Osteocyte (in vitro differentiated cells): ENCODE measurements around the gene KANK4. TPM values are rescaled to one million over a fixed set of nuclear protein-coding genes. Genes with fewer than 3 reads are reported as not detected.

Source experiments
- DNase-seq: peaks from one replicate; pipeline ENCODE4 v3.0.0; 2021; ENCODE audit warnings: mixed read lengths; ENCODE audit not compliant: unreplicated experiment; ENCODE audit errors: extremely low spot score
- H3K27ac Mint-ChIP-seq: one replicate; pipeline ENCODE4 v1.8.0; 2021; ENCODE audit warnings: mild to moderate bottlenecking, mixed read lengths; ENCODE audit not compliant: unreplicated experiment
- H3K27me3 Mint-ChIP-seq: one replicate; pipeline ENCODE4 v1.8.0; 2021; ENCODE audit warnings: mixed read lengths; ENCODE audit not compliant: unreplicated experiment
- H3K36me3 Mint-ChIP-seq: one replicate; pipeline ENCODE4 v1.8.0; 2021; ENCODE audit warnings: mixed read lengths; ENCODE audit not compliant: unreplicated experiment
- H3K4me1 Mint-ChIP-seq: one replicate; pipeline ENCODE4 v1.8.0; 2021; ENCODE audit warnings: mixed read lengths; ENCODE audit not compliant: unreplicated experiment
- H3K4me3 Mint-ChIP-seq: one replicate; pipeline ENCODE4 v1.8.0; 2021; ENCODE audit warnings: mild to moderate bottlenecking, moderate library complexity, mixed read lengths; ENCODE audit not compliant: unreplicated experiment
- H3K9me3 Mint-ChIP-seq: one replicate; pipeline ENCODE4 v1.8.0; 2021; ENCODE audit warnings: mixed read lengths; ENCODE audit not compliant: unreplicated experiment
- CTCF ChIP-seq: fragments of 200-600 bp; sonication (generic); IDR thresholded peaks from 2 replicates; pipeline ENCODE4 v1.5.0; 2021; ENCODE audit warnings: antibody characterized with exemption, mild to moderate bottlenecking, moderate library complexity
- total RNA-seq: library from RNA; stranded (reverse); gene quantifications from 2 replicates; pipeline ENCODE4 v1.2.1, GENCODE V29; 2021

KANK4 gene
- total RNA-seq, 1 donor from 2014 or later: not detected

DNA sequence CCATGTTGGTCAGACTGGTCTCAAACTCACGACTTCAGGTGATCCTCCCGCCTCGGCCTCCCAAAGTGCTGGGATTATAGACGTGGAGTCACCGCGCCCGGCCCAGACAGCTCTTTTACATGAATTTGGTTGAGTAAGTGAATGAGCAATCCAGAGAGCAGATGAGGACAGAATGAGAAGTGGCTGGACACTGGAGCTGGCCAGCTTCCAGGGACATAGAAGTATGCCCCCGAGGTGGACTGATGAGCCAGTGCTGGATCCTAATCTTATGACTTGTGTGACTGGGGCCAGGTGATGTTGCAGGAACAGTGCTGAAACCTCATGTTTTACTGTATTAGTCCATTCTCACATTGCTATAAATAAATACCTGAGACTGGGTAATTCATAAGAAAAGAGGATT lies 35.9 kb upstream of the KANK4 start:
- Mint-ChIP-seq H3K36me3 (no peaks in the 10 kb centered on the region), H3K27me3 (peaks cover 19% of the 10 kb centered on the region), H3K4me3 (no peak overlapping the region), H3K27ac (no peak overlapping the region), H3K4me1 (peaks cover 8% of the 10 kb centered on the region), H3K9me3 (no peaks in the 10 kb centered on the region)
- no peak for TF ChIP-seq CTCF
- DNase-seq: no peak

DNA sequence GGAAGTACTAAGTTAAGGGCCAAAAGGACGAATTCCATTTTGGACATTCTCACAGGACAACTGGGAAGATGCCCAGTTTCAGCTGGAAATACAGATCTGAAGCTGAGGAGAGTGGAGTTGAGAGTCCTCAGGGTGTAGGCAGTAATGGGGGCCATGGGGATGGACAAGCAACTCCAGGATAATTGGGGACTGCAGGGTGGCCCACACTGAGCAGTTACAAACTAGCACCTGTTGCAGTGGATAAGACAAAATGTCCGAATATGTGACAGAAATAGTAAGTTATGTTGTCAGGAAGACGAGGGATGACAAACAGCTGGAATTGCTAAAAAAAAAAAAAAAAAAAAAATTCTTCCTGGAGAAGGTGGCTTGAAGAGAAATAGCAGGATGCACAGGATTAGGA lies 34.6 kb upstream of the KANK4 start:
- Mint-ChIP-seq H3K4me1 (peaks cover 8% of the 10 kb centered on the region), H3K4me3 (no peak overlapping the region), H3K9me3 (no peaks in the 10 kb centered on the region), H3K27ac (no peak overlapping the region), H3K27me3 (peaks cover 18% of the 10 kb centered on the region), H3K36me3 (no peaks in the 10 kb centered on the region)
- TF ChIP-seq CTCF: no peak
- no peak for DNase-seq

DNA sequence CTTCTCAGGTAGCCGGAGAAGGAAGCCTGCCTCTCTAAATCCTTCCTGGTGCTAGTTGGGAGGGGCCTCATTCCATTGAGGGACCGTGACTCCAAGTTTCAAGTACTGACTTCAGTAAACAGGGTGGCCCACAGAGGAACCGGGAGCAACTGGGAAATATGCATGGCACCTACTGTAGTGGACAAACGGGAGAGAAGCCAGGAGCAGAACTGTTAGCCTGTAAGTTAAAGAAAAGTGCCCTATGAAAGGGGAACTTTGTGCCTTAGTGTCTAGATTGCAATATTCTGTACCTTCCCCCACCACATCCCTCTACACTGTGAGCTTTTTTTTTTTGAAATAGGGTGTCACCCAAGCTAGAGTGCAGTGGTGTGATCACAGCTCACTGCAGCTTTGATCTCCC lies 33.2 kb upstream of the KANK4 start:
- H3K4me1 Mint-ChIP-seq: peaks cover 8% of the 10 kb centered on the region
- H3K9me3 Mint-ChIP-seq: no peaks in the 10 kb centered on the region
- no peak overlapping the region for H3K27ac Mint-ChIP-seq
- DNase-seq: no peak
- no peaks in the 10 kb centered on the region for H3K36me3 Mint-ChIP-seq
- H3K4me3 Mint-ChIP-seq: no peak overlapping the region
- TF ChIP-seq CTCF: no peak
- H3K27me3 Mint-ChIP-seq: peaks cover 14% of the 10 kb centered on the region

DNA sequence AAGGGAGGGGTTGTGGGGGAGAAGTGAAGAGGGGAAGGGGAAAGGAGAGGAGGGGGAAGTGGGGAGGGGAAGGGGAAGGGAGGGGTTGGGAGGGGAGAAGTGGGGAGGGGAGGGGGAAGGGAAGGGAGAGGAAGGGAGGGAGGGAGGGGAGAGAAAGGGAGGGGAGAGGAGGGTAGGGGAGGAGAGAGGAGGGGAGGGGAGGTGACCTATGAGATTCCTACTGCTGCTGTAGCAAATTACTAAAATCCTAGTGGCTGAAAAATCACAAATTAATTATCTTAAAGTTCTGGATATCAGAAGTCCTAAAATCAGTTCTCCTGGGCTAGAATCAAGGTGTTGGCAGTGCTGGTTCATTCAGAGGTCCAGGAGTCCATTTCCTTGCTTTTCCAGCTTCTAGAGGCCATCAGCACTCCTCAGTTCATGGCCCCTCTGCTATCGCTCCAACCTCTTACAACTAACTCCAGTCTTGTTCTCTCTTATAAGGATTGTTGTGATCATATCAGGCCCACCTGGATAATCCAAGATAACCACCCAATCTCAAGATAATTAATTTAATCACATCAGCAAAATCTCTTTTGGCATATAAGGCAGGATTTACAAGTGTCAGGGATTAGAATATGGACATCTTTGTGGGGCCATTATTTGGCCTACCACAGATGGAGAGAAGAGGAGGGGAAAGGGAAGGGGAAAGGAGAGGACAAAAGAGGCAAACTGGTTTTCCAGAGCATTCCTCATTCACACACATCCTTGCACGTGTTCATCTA lies 30.4 kb upstream of the KANK4 start:
- Mint-ChIP-seq H3K36me3 (no peaks in the 10 kb centered on the region), H3K27ac (no peak overlapping the region), H3K4me3 (no peak overlapping the region), H3K4me1 (no peaks in the 10 kb centered on the region), H3K9me3 (no peaks in the 10 kb centered on the region), H3K27me3 (peaks cover 19% of the 10 kb centered on the region)
- DNase-seq: no peak
- TF ChIP-seq CTCF: no peak

- H3K27ac Mint-ChIP-seq: no peak overlapping the region
- H3K9me3 Mint-ChIP-seq: no peaks in the 10 kb centered on the region
- no peak for DNase-seq
- peaks cover 32% of the 10 kb centered on the region for H3K27me3 Mint-ChIP-seq
- H3K36me3 Mint-ChIP-seq: no peaks in the 10 kb centered on the region
- H3K4me3 Mint-ChIP-seq: no peak overlapping the region
- no peak for TF ChIP-seq CTCF
- no peaks in the 10 kb centered on the region for H3K4me1 Mint-ChIP-seq
Measured at GRCh38 chr1:62346886-62347285, 27.7 kb upstream of the KANK4 start.
